ENCODE results near the gene OR4C5.
"Not testable (repeated sequence)": the region's sequence is repeated elsewhere in the genome, so short reads cannot be mapped to it uniquely, and the experiment has no call there.

The OR4C5 gene

DNA sequence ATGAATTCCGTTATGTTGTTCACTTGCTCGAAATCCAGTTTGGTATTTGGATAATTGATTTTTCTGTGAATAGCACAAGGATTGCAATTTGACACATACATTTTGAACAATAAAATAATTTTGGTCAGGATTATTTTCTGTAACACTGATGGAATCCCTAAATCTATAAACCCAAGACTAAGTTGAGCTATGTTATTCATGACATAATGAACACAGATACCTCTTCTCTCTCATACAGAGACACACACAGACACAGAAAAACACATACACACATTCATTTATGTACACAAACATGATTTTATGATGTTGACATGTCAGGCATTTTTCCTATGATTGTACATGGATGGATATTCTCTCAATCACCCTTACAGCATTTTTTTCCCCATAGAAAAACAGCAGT, at the start of gene OR4C5:
Gene OR4C5 (minus strand): TSS at position 101 of the 400 bp plus-strand sequence. CDS start 0 bp downstream, at position 101.
- DNase-seq (ENCODE audit: low read depth) = no peak
- TF ChIP-seq, protein P1, sequence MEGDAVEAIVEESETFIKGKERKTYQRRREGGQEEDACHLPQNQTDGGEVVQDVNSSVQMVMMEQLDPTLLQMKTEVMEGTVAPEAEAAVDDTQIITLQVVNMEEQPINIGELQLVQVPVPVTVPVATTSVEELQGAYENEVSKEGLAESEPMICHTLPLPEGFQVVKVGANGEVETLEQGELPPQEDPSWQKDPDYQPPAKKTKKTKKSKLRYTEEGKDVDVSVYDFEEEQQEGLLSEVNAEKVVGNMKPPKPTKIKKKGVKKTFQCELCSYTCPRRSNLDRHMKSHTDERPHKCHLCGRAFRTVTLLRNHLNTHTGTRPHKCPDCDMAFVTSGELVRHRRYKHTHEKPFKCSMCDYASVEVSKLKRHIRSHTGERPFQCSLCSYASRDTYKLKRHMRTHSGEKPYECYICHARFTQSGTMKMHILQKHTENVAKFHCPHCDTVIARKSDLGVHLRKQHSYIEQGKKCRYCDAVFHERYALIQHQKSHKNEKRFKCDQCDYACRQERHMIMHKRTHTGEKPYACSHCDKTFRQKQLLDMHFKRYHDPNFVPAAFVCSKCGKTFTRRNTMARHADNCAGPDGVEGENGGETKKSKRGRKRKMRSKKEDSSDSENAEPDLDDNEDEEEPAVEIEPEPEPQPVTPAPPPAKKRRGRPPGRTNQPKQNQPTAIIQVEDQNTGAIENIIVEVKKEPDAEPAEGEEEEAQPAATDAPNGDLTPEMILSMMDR (IDR thresholded peaks at IDR 0.05; ENCODE audit: low read depth, low read length, missing control alignments) = no peak
- no peak within 1 kb of the TSS for H3K4me3 ChIP-seq (ENCODE audit: low read depth, low read length)
- in situ Hi-C loops (cut with HindIII; ENCODE audit: low sequenced_read_pairs) = no loop called here

DNA sequence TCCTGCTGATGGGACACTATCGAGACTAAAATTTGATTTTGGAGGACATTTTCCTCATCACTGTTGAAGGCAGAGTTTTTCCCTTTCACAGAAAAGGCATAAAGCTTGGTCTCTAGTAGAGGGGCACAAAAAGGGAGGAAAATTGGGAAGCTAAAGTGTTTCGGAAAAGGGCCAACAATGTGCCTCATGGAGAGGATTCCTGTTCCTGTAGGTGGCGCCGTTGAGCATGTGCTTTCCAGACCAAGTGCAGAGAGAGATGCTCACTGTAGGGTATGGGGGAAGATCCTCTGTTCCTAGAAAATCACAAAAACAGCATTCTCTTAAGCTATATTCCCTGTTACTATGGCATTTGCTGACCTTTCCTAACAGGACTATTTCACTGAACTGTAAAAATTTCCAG, 18.4 kb upstream of the OR4C5 start:
- H3K4me3 ChIP-seq (ENCODE audit: low read depth, low read length) = no peak overlapping the region
- in situ Hi-C loops (cut with HindIII; ENCODE audit: low sequenced_read_pairs) = no loop called here
- TF ChIP-seq, protein P1 (IDR thresholded peaks at IDR 0.05; ENCODE audit: low read depth, low read length, missing control alignments) = no peak
- no peak for DNase-seq (ENCODE audit: low read depth)

DNA sequence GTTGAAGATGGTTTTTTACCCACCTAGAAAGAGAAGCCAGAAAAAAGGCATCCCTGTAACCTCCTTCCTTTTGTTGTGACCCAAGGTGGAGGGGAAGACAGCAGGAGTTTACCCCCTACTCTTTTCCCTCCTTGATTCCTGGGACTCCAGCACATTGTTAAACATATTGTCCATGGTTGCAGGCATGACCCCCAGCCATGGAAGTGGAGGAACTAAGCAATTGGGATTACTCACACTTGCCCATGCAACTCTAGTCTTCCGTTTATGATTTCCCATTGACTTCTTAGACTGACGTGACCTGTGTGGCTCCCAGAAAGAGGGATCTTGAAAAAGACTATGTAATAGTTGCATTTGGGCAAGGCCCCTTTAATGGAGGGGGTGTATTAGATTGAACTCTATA, 17.9 kb upstream of the OR4C5 start:
- in situ Hi-C loops (cut with HindIII; ENCODE audit: low sequenced_read_pairs); H3K4me3 ChIP-seq (ENCODE audit: low read depth, low read length); DNase-seq (ENCODE audit: low read depth): not testable (repeated sequence)

DNA sequence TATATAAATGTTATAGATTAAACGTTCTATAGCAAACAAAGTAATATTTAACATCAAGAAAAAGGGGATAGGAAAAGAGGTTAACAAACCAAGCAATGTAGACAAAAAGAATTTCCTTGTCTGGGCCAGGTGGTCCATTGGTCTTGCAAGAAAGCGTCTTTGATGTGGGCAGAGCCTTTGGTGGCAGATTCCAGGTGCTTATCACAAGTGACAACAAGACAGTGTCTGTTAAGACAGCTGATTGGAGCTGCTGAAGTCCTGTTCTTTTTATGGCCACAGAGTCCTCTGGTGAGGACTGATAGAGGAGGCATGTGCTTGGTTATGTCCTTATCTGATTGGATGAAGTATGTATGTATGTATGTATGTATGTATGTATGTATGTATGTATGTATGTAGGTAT, 5.0 kb downstream of the OR4C5 start:
- in situ Hi-C loops (cut with HindIII; ENCODE audit: low sequenced_read_pairs); H3K4me3 ChIP-seq (ENCODE audit: low read depth, low read length): not testable (repeated sequence)

DNA sequence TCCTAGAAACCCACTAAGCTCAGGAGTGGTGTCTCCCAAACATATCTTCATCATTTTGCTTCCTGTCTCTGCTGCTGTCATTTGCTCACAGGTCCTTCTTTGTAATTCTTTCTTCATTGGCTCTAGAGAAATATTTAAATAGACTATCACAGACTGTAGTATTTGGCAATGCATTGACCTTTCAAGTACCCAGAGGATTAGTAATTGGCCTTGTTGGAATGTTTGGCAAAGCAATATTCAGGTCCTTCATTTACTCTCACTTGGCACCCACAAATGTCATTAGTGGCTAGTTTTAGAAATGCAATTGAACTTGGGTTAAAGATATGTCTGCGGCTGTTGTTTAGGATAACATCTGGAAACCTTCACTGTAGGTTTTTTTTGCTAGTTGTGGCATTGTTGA, 11.6 kb downstream of the OR4C5 start:
- no peak for DNase-seq (ENCODE audit: low read depth)
- H3K4me3 ChIP-seq (ENCODE audit: low read depth, low read length) = no peak overlapping the region
- in situ Hi-C loops (cut with HindIII; ENCODE audit: low sequenced_read_pairs) = no loop called here
- TF ChIP-seq, protein P1 (IDR thresholded peaks at IDR 0.05; ENCODE audit: low read depth, low read length, missing control alignments) = no peak

More for the DNA sequence above, 5.0 kb downstream of the OR4C5 start:
- not testable (repeated sequence) for DNase-seq (ENCODE audit: low read depth)

DNA sequence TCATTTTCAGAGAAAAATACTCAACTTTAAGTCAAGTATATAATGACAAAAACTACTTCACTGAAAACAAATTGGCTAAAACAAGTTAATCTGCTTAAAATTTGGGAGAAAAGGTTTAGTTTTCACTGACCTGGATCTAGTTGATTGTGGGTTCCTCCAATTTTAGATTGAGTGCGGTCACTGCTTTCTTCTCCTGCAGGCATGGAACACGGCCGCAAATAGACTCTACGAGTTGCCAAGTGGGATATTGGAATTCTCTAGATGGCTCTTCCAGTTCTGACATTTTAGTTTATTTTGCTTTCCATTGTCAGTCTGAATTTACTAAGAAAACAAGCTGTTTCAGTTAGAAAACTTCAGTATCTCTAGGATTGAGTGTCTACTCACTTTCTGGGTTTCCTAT, 12.3 kb downstream of the OR4C5 start:
- no peak overlapping the region for H3K4me3 ChIP-seq (ENCODE audit: low read depth, low read length)
- in situ Hi-C loops (cut with HindIII; ENCODE audit: low sequenced_read_pairs) = no loop called here
- TF ChIP-seq, protein P1 (IDR thresholded peaks at IDR 0.05; ENCODE audit: low read depth, low read length, missing control alignments) = no peak
- DNase-seq (ENCODE audit: low read depth) = no peak

DNA sequence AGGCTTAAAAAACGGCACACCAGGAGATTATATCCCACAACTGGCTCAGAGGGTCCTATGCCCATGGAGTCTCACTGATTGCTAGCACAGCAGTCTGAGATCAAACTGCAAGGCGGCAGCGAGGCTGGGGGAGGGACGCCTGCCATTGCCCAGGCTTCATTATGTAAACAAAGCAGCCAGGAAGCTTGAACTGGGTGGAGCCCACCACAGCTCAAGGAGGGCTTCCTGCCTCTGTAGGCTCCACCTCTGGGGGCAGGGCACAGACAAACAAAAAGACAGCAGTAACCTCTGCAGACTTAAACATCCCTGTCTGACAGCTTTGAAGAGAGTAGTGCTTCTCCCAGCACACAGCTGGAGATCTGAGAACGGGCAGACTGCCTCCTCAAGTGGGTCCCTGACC, 20.0 kb downstream of the OR4C5 start:
- H3K4me3 ChIP-seq (ENCODE audit: low read depth, low read length); DNase-seq (ENCODE audit: low read depth); in situ Hi-C loops (cut with HindIII; ENCODE audit: low sequenced_read_pairs): not testable (repeated sequence)

DNA sequence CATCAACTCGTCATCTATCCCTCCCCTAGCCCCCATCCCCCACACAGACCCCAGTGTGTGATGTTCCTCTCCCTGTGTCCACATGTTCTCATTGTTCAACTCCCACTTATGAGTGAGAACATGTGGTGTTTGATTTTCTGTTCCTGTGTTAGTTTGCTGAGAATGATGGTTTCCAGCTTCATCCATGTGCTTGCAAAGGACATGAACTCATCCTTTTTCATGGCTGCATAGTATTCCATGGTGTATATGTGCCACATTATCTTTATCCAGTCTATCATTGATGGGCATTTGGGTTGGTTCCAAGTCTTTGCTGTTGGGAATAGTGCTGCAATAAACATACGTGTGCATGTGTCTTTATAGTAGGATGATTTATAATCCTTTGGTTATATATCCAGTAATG, 23.8 kb downstream of the OR4C5 start:
- in situ Hi-C loops (cut with HindIII; ENCODE audit: low sequenced_read_pairs); H3K4me3 ChIP-seq (ENCODE audit: low read depth, low read length); DNase-seq (ENCODE audit: low read depth): not testable (repeated sequence)

DNA sequence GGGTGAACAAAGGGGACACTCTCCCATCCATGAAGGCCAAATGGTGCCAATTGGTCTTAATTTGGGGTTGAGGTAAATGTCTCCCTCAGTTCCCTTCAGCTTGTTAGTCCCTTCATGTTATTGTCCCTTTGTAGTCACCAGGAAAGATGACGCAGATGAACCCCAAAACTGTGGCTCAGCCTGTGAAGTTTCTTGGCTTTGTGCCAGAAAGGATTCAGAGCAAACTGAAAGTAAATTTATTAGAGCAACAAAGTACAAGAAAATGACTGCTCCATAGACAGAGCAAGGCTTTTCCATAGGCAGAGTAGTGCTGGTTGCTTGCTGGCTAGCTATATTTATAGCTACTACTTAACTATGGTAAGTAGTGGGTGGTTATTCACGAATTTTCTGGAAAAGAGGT, 24.8 kb downstream of the OR4C5 start:
- no peak for DNase-seq (ENCODE audit: low read depth)
- in situ Hi-C loops (cut with HindIII; ENCODE audit: low sequenced_read_pairs) = no loop called here
- no peak overlapping the region for H3K4me3 ChIP-seq (ENCODE audit: low read depth, low read length)
- TF ChIP-seq, protein P1 (IDR thresholded peaks at IDR 0.05; ENCODE audit: low read depth, low read length, missing control alignments) = no peak

DNA sequence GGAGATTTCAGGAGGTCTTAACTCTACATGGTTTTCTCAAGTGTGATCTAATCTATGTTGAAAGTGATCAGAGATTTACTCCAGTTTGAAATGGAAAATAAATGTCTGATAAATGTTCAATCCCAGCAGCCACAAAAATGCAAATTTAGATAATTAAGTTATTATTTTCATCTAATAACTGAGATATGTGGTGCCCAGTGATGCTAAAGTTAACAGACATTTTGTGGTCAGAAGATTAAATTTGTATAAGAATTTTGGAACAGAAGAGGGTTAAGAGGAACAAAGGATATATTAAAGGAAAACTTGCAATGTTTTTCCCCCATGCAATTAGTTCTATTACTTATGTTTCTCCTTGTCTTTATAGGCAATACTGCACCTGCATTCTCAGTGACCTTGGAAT, 41.6 kb downstream of the OR4C5 start, which contains the start of gene OR4C3:
Gene OR4C3 (plus strand): TSS at position 301 of the 400 bp plus-strand sequence. CDS start 102 bp downstream, outside the sequence.
- in situ Hi-C loops (cut with HindIII; ENCODE audit: low sequenced_read_pairs); DNase-seq (ENCODE audit: low read depth); H3K4me3 ChIP-seq (ENCODE audit: low read depth, low read length): not testable (repeated sequence)

DNA sequence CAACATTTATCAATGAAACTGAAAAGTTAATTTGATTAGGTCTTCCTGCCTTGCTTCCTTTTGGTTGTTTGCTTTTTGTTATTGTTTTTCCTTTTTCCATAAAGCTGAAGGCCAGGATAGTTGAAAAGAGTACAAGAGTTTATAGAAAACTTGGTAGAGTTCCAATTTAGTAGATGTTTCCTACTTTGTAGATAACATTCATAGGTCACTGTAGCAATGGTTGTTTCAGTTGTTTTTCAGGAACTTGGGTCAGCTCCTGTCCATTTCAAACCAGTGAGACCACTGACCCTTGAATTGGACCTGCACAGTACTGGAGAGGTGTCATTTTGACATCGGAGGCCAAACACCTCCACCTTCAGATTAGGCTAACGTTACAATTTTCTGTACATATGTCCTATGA, 46.5 kb downstream of the OR4C5 start:
- DNase-seq (ENCODE audit: low read depth); H3K4me3 ChIP-seq (ENCODE audit: low read depth, low read length); in situ Hi-C loops (cut with HindIII; ENCODE audit: low sequenced_read_pairs): not testable (repeated sequence)

Measured in astrocyte of the cerebellum (primary cell).